HepG2 (cell line): ENCODE results near the gene NSMF. TPM values are rescaled to one million over a fixed set of nuclear protein-coding genes. Genes with fewer than 3 reads are reported as not detected.

Experiments used
- ATAC-seq: fragments of 200-7000 bp; cut with Tn5 transposase; 3 replicates; pipeline ENCODE4 v1.9.1; 2020; ENCODE audit warnings: mild to moderate bottlenecking, moderate library complexity
- BruUV-seq: library from RNA; stranded (reverse); fragments of 400-500 nt; replicated peaks from 2 replicates; lab custom pipeline; 2021; lab: Mats Ljungman, UMichigan
- CTCF ChIA-PET: fragments of 300-600 bp; formaldehyde crosslinking; extraction: SDS; loops from one replicate; lab custom pipeline; 2021; ENCODE audit warnings: low total read pairs, inconsistent platforms, low intra/inter-chr PET ratio; lab: Yijun Ruan, JAX
- POLR2A ChIA-PET: fragments of 350-600 bp; sonication (Branson Sonifier 250); formaldehyde crosslinking; loops from one replicate; lab custom pipeline; 2020; ENCODE audit warnings: antibody characterized with exemption, inconsistent platforms; lab: Yijun Ruan, JAX
- DNase-seq: peaks from one replicate; pipeline ENCODE4 v3.0.0-alpha.2; 2015; ENCODE audit warnings: low spot score
- FAIRE-seq: peaks from 3 replicates; lab custom pipeline; 2011; peaks lifted over from hg19 to GRCh38; lab: Jason Lieb, UNC
- H2AFZ ChIP-seq: one replicate; pipeline ENCODE4 v1.6.1; 2011; ENCODE audit warnings: low read length, inconsistent platforms
- H3K27ac ChIP-seq: fragments of 300-600 bp; 3 replicates; pipeline ENCODE4 v1.8.0; 2011; ENCODE audit warnings: mixed run types, mild to moderate bottlenecking, mixed read lengths, low read length, inconsistent platforms; ENCODE audit not compliant: insufficient read depth; ENCODE audit errors: extremely low read length
- H3K27me3 ChIP-seq, 2 experiments: fragments of 200-600 bp in 1 of 2; 2 replicates in 1 of 2; 3 replicates in 1 of 2; pipeline versions ENCODE4 v1.6.0 to v1.8.0; 2011; ENCODE audit warnings: low read length in 2 of 2, mild to moderate bottlenecking in 2 of 2, moderate library complexity in 2 of 2, inconsistent platforms in 1 of 2; ENCODE audit not compliant: insufficient read depth in 2 of 2, control insufficient read depth in 1 of 2
- H3K36me3 ChIP-seq, 2 experiments: fragments of 200-600 bp in 1 of 2; replicated peaks in 1 of 2; 2 replicates in 1 of 2; 3 replicates in 1 of 2; pipeline versions ENCODE4 v1.5.1 to v1.8.0; 2011; ENCODE audit warnings: low read length in 2 of 2, inconsistent platforms in 1 of 2; ENCODE audit not compliant: insufficient read depth in 2 of 2, control insufficient read depth in 1 of 2
- H3K4me1 ChIP-seq: 2 replicates; pipeline ENCODE4 v1.5.1; 2012; ENCODE audit warnings: low read length, inconsistent platforms; ENCODE audit not compliant: insufficient read depth
- H3K4me2 ChIP-seq: 2 replicates; pipeline ENCODE4 v1.6.0; 2011; ENCODE audit warnings: low read depth, low read length, inconsistent platforms
- H3K4me3 ChIP-seq, 3 experiments: fragments of 200-600 bp in 1 of 3; sonication (generic), shearing (Covaris generic) in 1 of 3; replicated peaks in 1 of 3; 2 replicates each; pipeline ENCODE4 v1.5.1; 2011 to 2016; ENCODE audit warnings: low read length in 3 of 3, inconsistent platforms in 2 of 3, low read depth in 2 of 3, mild to moderate bottlenecking in 2 of 3, control low read depth in 1 of 3, mixed read lengths in 1 of 3; ENCODE audit not compliant: insufficient read depth in 1 of 3
- H3K79me2 ChIP-seq: one replicate; pipeline ENCODE4 v1.6.1; 2011; ENCODE audit warnings: low read length, inconsistent platforms; ENCODE audit not compliant: insufficient read depth
- H3K9ac ChIP-seq: 2 replicates; pipeline ENCODE4 v1.6.0; 2011; ENCODE audit warnings: mild to moderate bottlenecking, low read depth, low read length, inconsistent platforms; ENCODE audit not compliant: insufficient read depth
- H3K9me3 ChIP-seq: 2 replicates; pipeline ENCODE4 v1.5.1; 2012; ENCODE audit warnings: mild to moderate bottlenecking, low read length
- H4K20me1 ChIP-seq: 2 replicates; pipeline ENCODE4 v1.6.0; 2011; ENCODE audit warnings: inconsistent platforms, mild to moderate bottlenecking, low read length, moderate library complexity; ENCODE audit not compliant: insufficient read depth
- CREM ChIP-seq, 2 experiments: sonication (generic) in 1 of 2; formaldehyde crosslinking in 1 of 2; IDR thresholded peaks; 2 replicates each; pipeline versions ENCODE4 v1.4.0 to v1.6.1; 2016 to 2020; ENCODE audit warnings: antibody characterized with exemption in 1 of 2, mild to moderate bottlenecking in 1 of 2, missing genetic modification reagents in 1 of 2
- ETV6 ChIP-seq: sonication (generic); formaldehyde crosslinking; conservative IDR thresholded peaks from 2 replicates; pipeline ENCODE4 v1.4.0; 2020; ENCODE audit warnings: missing genetic modification reagents
- HOXD1 ChIP-seq: sonication (generic); formaldehyde crosslinking; IDR thresholded peaks from 2 replicates; pipeline ENCODE4 v1.5.0; 2020; ENCODE audit warnings: missing genetic modification reagents
- MTA1 ChIP-seq: sonication (generic); formaldehyde crosslinking; IDR thresholded peaks from 2 replicates; pipeline ENCODE4 v1.4.0; 2020; ENCODE audit warnings: missing genetic modification reagents, mild to moderate bottlenecking, borderline replicate concordance
- MYC ChIP-seq: sonication (generic); formaldehyde crosslinking; IDR thresholded peaks from 2 replicates; pipeline ENCODE4 v1.9.0; 2021; ENCODE audit warnings: missing genetic modification reagents, borderline replicate concordance
- NFKB2 ChIP-seq: sonication (generic); formaldehyde crosslinking; IDR thresholded peaks from 2 replicates; pipeline ENCODE4 v1.4.0; 2020; ENCODE audit warnings: missing genetic modification reagents, borderline replicate concordance
- YEATS4 ChIP-seq: sonication (generic); formaldehyde crosslinking; IDR thresholded peaks from 2 replicates; pipeline ENCODE4 v1.4.0; 2020; ENCODE audit warnings: missing genetic modification reagents, borderline replicate concordance
- ZNF431 ChIP-seq: sonication (generic); formaldehyde crosslinking; IDR thresholded peaks from 2 replicates; pipeline ENCODE4 v1.9.0; 2022; ENCODE audit warnings: missing genetic modification reagents, low read depth, mild to moderate bottlenecking, borderline replicate concordance
- ZNF564 ChIP-seq: sonication (generic); formaldehyde crosslinking; IDR thresholded peaks from 2 replicates; pipeline ENCODE4 v1.8.1; 2023; ENCODE audit warnings: mild to moderate bottlenecking, missing genetic modification reagents
- ZNF749 ChIP-seq: sonication (generic); formaldehyde crosslinking; IDR thresholded peaks from 2 replicates; pipeline ENCODE4 v1.8.0; 2022; ENCODE audit warnings: mild to moderate bottlenecking, missing genetic modification reagents, moderate library complexity, borderline replicate concordance
- WGBS: methylation state at CpG from one replicate; pipeline ENCODE4 v1.1.6; 2017; ENCODE audit warnings: low lambda C conversion rate; 5-methylcytosine and 5-hydroxymethylcytosine counted together
- in situ Hi-C: cut with HindIII; loops from 2 replicates; pipeline ENCODE4 v1.10.0; 2017; ENCODE audit warnings: low pct_unique_long_range_greater_than_20kb; ENCODE audit not compliant: extremely low pct_ligation_motif_present
- intact Hi-C: fragments of 100-400 bp; cut with micrococcal nuclease; formaldehyde crosslinking; loops from one replicate; pipeline ENCODE4 v1.10.0; 2022; ENCODE audit not compliant: unreplicated experiment
- polyA plus RNA-seq, 8 experiments: library from polyadenylated mRNA; depleted of rRNA in 3 of 8; stranded (reverse) in 7 of 8; unstranded in 1 of 8; fragments of >200 nt; fragmentation: Illumina TruSeq in 4 of 8; extraction: Trizol in 4 of 8; gene quantifications; 2 replicates each; pipeline versions ENCODE4 v1.2.1 to v1.2.3, GENCODE V29; 2011 to 2016; ENCODE audit warnings: low read depth in 4 of 8, missing spikeins in 1 of 8, mixed read lengths in 1 of 8; ENCODE audit not compliant: insufficient read depth in 1 of 8
- total RNA-seq, 5 experiments: library from RNA; depleted of rRNA; stranded (reverse); fragments of >200 nt; fragmentation: Illumina TruSeq; extraction: Trizol; gene quantifications; 2 replicates each; pipeline ENCODE4 v1.2.3, GENCODE V29; 2016; ENCODE audit warnings: low read depth in 1 of 5
- TF ChIP-seq, protein P1 (sequence below): sonication (generic); formaldehyde crosslinking; IDR thresholded peaks from 2 replicates; pipeline ENCODE4 v1.5.1; 2020; ENCODE audit warnings: mild to moderate bottlenecking, missing genetic modification reagents, moderate library complexity
- TF ChIP-seq, protein P2 (sequence below): sonication (generic); formaldehyde crosslinking; IDR thresholded peaks from 2 replicates; pipeline ENCODE4 v1.8.0; 2022; ENCODE audit warnings: mild to moderate bottlenecking, missing genetic modification reagents, moderate library complexity

NSMF gene
- total and polyA plus RNA-seq, 2 of the 13 experiments (the other 11 are each of a cell fraction or from before 2014, with no cell fraction given), result 44.3 to 183 TPM

DNA sequence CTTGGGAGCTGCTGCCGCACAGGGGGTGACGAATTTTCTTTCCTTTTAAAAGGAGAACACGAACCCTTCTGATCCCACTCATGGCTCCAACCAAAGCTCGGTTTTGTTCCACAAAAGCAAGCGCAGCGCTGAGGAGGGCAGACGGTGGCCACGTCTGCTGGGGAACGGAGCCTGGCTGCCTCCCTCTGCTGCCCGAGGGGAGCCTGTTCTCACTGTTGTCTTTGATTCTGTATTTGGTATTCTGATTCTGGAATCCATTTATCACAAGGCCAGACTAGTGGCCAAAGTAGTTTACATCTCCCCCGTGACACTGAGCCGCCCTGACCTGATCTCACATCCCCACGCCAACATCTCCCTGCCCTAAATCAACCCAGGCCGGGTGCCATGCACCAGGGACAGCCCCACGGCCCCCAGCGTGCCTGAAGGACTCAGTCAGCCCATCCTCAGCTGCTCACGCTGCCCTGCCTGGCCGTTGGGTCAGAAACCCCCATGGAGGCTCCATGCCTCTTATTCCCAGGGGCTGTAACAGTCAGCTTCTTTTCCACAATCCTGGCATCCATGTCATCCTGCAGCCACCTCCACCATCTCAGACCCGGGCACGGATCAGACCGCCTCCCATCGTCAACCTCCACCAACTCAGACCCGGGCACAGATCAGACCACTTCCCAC lies 6.7 kb upstream of the NSMF start:
- CTCF ChIA-PET, result no interaction called here
- no peak for ATAC-seq
- Histone ChIP-seq H3K27me3 (peaks cover 0 to 4% of the 10 kb centered on the region in 2 experiments; a peak in 3 of 5 replicates), H3K9ac (0 out of 2 replicates have a peak overlapping the region, but pooled peaks have one; percentile 11), H2AFZ (no peak overlapping the region), H4K20me1 (no peaks in the 10 kb centered on the region), H3K9me3 (no peaks in the 10 kb centered on the region), H3K27ac (no peak overlapping the region), H3K4me2 (0 out of 2 replicates have a peak overlapping the region, but pooled peaks have one; percentile 66), H3K79me2 (no peaks in the 10 kb centered on the region), H3K4me3 (no peak overlapping the region; a peak in 1 of 6 replicates), H3K36me3 (no peaks in the 10 kb centered on the region), H3K4me1 (peaks cover 47% of the 10 kb centered on the region)
- FAIRE-seq, result no peak
- POLR2A ChIA-PET, result no interaction called here
- BruUV-seq, result no TSS peak
- in situ Hi-C loops (no loop called here), intact Hi-C loops (no loop called here)
- WGBS, result 73% methylated on average over 20 of the region's 23 CpGs
- DNase-seq, result no peak
- TF ChIP-seq NFKB2 (CRISPR knock-in tag) (0 out of 2 replicates have a peak, but pooled peaks have one; percentile 14), MTA1 (CRISPR knock-in tag) (no peak), CREM (IDR thresholded peaks at IDR 0.05) (no peak), CREM (CRISPR knock-in tag; IDR thresholded peaks at IDR 0.05) (no peak), ZNF564 (CRISPR knock-in tag) (no peak), YEATS4 (CRISPR knock-in tag) (0 out of 2 replicates have a peak, but pooled peaks have one; percentile 34), ZNF749 (CRISPR knock-in tag) (no peak), ETV6 (CRISPR knock-in tag) (no peak), ZNF431 (CRISPR knock-in tag) (0 out of 2 replicates have a peak, but pooled peaks have one; percentile 1), MYC (CRISPR knock-in tag) (0 out of 2 replicates have a peak, but pooled peaks have one; percentile 0), HOXD1 (CRISPR knock-in tag) (0 out of 2 replicates have a peak, but pooled peaks have one; percentile 7)
- TF ChIP-seq, protein P1, sequence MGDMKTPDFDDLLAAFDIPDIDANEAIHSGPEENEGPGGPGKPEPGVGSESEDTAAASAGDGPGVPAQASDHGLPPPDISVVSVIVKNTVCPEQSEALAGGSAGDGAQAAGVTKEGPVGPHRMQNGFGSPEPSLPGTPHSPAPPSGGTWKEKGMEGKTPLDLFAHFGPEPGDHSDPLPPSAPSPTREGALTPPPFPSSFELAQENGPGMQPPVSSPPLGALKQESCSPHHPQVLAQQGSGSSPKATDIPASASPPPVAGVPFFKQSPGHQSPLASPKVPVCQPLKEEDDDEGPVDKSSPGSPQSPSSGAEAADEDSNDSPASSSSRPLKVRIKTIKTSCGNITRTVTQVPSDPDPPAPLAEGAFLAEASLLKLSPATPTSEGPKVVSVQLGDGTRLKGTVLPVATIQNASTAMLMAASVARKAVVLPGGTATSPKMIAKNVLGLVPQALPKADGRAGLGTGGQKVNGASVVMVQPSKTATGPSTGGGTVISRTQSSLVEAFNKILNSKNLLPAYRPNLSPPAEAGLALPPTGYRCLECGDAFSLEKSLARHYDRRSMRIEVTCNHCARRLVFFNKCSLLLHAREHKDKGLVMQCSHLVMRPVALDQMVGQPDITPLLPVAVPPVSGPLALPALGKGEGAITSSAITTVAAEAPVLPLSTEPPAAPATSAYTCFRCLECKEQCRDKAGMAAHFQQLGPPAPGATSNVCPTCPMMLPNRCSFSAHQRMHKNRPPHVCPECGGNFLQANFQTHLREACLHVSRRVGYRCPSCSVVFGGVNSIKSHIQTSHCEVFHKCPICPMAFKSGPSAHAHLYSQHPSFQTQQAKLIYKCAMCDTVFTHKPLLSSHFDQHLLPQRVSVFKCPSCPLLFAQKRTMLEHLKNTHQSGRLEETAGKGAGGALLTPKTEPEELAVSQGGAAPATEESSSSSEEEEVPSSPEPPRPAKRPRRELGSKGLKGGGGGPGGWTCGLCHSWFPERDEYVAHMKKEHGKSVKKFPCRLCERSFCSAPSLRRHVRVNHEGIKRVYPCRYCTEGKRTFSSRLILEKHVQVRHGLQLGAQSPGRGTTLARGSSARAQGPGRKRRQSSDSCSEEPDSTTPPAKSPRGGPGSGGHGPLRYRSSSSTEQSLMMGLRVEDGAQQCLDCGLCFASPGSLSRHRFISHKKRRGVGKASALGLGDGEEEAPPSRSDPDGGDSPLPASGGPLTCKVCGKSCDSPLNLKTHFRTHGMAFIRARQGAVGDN (CRISPR knock-in tag), result peak; percentile 11
- TF ChIP-seq, protein P2, sequence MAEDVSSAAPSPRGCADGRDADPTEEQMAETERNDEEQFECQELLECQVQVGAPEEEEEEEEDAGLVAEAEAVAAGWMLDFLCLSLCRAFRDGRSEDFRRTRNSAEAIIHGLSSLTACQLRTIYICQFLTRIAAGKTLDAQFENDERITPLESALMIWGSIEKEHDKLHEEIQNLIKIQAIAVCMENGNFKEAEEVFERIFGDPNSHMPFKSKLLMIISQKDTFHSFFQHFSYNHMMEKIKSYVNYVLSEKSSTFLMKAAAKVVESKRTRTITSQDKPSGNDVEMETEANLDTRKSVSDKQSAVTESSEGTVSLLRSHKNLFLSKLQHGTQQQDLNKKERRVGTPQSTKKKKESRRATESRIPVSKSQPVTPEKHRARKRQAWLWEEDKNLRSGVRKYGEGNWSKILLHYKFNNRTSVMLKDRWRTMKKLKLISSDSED (CRISPR knock-in tag), result no peak
